Panc1 (cell line): ENCODE results near the gene EEF2. TPM values are rescaled to one million over a fixed set of nuclear protein-coding genes. Genes with fewer than 3 reads are reported as not detected.

Experiments
- ATAC-seq: fragments of 200-7000 bp; cut with Tn5 transposase; 2 replicates; pipeline ENCODE4 v1.9.1; 2020; ENCODE audit warnings: mild to moderate bottlenecking, moderate library complexity
- BruUV-seq: library from RNA; stranded (reverse); fragments of 400-500 nt; replicated peaks from 2 replicates; lab custom pipeline; 2021; lab: Mats Ljungman, UMichigan
- CTCF ChIA-PET: fragments of 300-600 bp; sonication (Branson Sonifier 250); formaldehyde crosslinking; loops from one replicate; lab custom pipeline; 2022; ENCODE audit warnings: antibody characterized with exemption; lab: Charles Lee
- POLR2A ChIA-PET: fragments of 300-600 bp; sonication (Branson Sonifier 250); formaldehyde crosslinking; loops from one replicate; lab custom pipeline; 2022; ENCODE audit warnings: antibody characterized with exemption; lab: Charles Lee
- DNase-seq: peaks from one replicate; pipeline ENCODE4 v3.0.0-alpha.2; 2010; ENCODE audit warnings: low read depth, low spot score
- H3K27ac ChIP-seq: 2 replicates; pipeline ENCODE4 v1.5.1; 2011; ENCODE audit warnings: mild to moderate bottlenecking, low read length, inconsistent platforms
- H3K27me3 ChIP-seq: fragments of 200-500 bp; sonication (Bioruptor generic); 2 replicates; pipeline ENCODE4 v1.6.0; 2014; ENCODE audit warnings: low read length, inconsistent platforms; ENCODE audit not compliant: control insufficient read depth, insufficient read depth
- H3K36me3 ChIP-seq: fragments of 200-500 bp; sonication (Bioruptor generic); 2 replicates; pipeline ENCODE4 v1.5.1; 2014; ENCODE audit warnings: inconsistent platforms, mild to moderate bottlenecking, low read length, moderate library complexity; ENCODE audit not compliant: control insufficient read depth, insufficient read depth
- H3K4me1 ChIP-seq: 2 replicates; pipeline ENCODE4 v1.5.1; 2011; ENCODE audit warnings: inconsistent platforms, mild to moderate bottlenecking, low read length, moderate library complexity; ENCODE audit not compliant: control insufficient read depth, insufficient read depth
- H3K4me3 ChIP-seq, 2 experiments: 2 replicates each; pipeline ENCODE4 v1.5.1; 2011 to 2012; ENCODE audit warnings: low read depth in 2 of 2, low read length in 2 of 2, mild to moderate bottlenecking in 2 of 2, inconsistent platforms in 1 of 2, moderate library complexity in 1 of 2
- H3K9me3 ChIP-seq: fragments of 200-500 bp; sonication (Bioruptor generic); 2 replicates; pipeline ENCODE4 v1.5.1; 2014; ENCODE audit warnings: low read depth, mild to moderate bottlenecking, inconsistent platforms, low read length, moderate library complexity; ENCODE audit not compliant: control insufficient read depth, insufficient read depth
- POLR2AphosphoS5 ChIP-seq: IDR thresholded peaks from 2 replicates; pipeline ENCODE4 v1.6.1; 2012; ENCODE audit warnings: mild to moderate bottlenecking, low read depth, low read length, moderate library complexity
- SIN3A ChIP-seq: IDR thresholded peaks from 2 replicates; pipeline ENCODE4 v1.6.1; 2012; ENCODE audit warnings: low read depth, mild to moderate bottlenecking, low read length, moderate library complexity, borderline replicate concordance; ENCODE audit not compliant: insufficient read depth
- TCF7L2 ChIP-seq: IDR thresholded peaks from 2 replicates; pipeline ENCODE4 v1.6.1; 2011; ENCODE audit warnings: mild to moderate bottlenecking, low read depth, low read length, inconsistent platforms
- in situ Hi-C: cut with HindIII; loops from 2 replicates; pipeline ENCODE4 v1.10.0; 2016; ENCODE audit warnings: low sequenced_read_pairs, low pct_unique_long_range_greater_than_20kb
- intact Hi-C: fragments of 100-400 bp; cut with micrococcal nuclease; formaldehyde crosslinking; loops from one replicate; pipeline ENCODE4 v1.10.0; 2022; ENCODE audit not compliant: unreplicated experiment
- total RNA-seq: library from RNA; stranded (reverse); gene quantifications from one replicate; pipeline ENCODE4 v1.2.1, GENCODE V29; 2021; ENCODE audit not compliant: unreplicated experiment
- TF ChIP-seq, protein P1 (sequence below): fragments of 450-650 bp; IDR thresholded peaks from 2 replicates; pipeline ENCODE4 v1.5.1; 2017; ENCODE audit warnings: mild to moderate bottlenecking
- TF ChIP-seq, protein P2 (sequence below), 2 experiments: IDR thresholded peaks; 2 replicates each; pipeline ENCODE4 v1.6.1; 2011 to 2012; ENCODE audit warnings: low read depth in 2 of 2, control low read depth in 1 of 2, low read length in 1 of 2, mild to moderate bottlenecking in 1 of 2, moderate library complexity in 1 of 2; ENCODE audit not compliant: insufficient read depth in 1 of 2

The EEF2 gene
- total RNA-seq, 1 experiment from 2014 or later, result 1,391 TPM

GRCh38 chr19:3961007-3961406 lies 24.3 kb downstream of the EEF2 start:
- TF ChIP-seq SIN3A (no peak), TCF7L2 (no peak), POLR2AphosphoS5 (no peak)
- TF ChIP-seq, protein P1, sequence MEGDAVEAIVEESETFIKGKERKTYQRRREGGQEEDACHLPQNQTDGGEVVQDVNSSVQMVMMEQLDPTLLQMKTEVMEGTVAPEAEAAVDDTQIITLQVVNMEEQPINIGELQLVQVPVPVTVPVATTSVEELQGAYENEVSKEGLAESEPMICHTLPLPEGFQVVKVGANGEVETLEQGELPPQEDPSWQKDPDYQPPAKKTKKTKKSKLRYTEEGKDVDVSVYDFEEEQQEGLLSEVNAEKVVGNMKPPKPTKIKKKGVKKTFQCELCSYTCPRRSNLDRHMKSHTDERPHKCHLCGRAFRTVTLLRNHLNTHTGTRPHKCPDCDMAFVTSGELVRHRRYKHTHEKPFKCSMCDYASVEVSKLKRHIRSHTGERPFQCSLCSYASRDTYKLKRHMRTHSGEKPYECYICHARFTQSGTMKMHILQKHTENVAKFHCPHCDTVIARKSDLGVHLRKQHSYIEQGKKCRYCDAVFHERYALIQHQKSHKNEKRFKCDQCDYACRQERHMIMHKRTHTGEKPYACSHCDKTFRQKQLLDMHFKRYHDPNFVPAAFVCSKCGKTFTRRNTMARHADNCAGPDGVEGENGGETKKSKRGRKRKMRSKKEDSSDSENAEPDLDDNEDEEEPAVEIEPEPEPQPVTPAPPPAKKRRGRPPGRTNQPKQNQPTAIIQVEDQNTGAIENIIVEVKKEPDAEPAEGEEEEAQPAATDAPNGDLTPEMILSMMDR, result no peak
- TF ChIP-seq, protein P2, sequence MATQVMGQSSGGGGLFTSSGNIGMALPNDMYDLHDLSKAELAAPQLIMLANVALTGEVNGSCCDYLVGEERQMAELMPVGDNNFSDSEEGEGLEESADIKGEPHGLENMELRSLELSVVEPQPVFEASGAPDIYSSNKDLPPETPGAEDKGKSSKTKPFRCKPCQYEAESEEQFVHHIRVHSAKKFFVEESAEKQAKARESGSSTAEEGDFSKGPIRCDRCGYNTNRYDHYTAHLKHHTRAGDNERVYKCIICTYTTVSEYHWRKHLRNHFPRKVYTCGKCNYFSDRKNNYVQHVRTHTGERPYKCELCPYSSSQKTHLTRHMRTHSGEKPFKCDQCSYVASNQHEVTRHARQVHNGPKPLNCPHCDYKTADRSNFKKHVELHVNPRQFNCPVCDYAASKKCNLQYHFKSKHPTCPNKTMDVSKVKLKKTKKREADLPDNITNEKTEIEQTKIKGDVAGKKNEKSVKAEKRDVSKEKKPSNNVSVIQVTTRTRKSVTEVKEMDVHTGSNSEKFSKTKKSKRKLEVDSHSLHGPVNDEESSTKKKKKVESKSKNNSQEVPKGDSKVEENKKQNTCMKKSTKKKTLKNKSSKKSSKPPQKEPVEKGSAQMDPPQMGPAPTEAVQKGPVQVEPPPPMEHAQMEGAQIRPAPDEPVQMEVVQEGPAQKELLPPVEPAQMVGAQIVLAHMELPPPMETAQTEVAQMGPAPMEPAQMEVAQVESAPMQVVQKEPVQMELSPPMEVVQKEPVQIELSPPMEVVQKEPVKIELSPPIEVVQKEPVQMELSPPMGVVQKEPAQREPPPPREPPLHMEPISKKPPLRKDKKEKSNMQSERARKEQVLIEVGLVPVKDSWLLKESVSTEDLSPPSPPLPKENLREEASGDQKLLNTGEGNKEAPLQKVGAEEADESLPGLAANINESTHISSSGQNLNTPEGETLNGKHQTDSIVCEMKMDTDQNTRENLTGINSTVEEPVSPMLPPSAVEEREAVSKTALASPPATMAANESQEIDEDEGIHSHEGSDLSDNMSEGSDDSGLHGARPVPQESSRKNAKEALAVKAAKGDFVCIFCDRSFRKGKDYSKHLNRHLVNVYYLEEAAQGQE (IDR thresholded peaks at IDR 0.05; ENCODE audit: insufficient read depth in 1 of 2, low read depth in 2 of 2, low read length in 1 of 2), result no peak
- ChIA-PET POLR2A (no interaction called here), CTCF (no interaction called here)
- no peak overlapping the region for H3K27ac ChIP-seq
- no peaks in the 10 kb centered on the region for H3K27me3 ChIP-seq
- H3K36me3 ChIP-seq, result peaks cover 3% of the 10 kb centered on the region
- ATAC-seq (no peak), DNase-seq (no peak)
- no TSS peak for BruUV-seq
- H3K4me1 ChIP-seq, result no peaks in the 10 kb centered on the region
- no peaks in the 10 kb centered on the region for H3K9me3 ChIP-seq
- H3K4me3 ChIP-seq, result no peak overlapping the region
- intact Hi-C loops (no loop called here), in situ Hi-C loops (no loop called here)

DNA sequence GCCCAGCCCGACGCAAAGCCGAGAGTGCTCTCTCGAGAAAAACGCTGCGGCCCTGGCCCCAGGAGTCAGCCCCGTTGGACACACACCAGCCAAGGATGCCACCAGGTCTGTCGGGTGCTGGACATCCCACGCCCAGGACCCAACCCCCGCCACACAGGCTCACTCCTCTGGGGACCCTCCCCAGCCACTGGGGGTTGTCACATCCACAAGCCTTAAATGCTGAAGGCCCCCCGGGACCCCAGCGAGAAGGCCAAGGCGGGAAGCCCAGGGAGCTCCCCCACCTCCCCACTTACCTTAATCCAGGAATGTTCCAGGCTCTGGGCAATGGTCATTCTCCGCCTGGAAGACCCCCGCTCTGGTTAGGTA lies 25.5 kb downstream of the EEF2 start:
- Histone ChIP-seq H3K36me3 (peaks cover 3% of the 10 kb centered on the region), H3K27ac (no peak overlapping the region), H3K9me3 (no peaks in the 10 kb centered on the region), H3K4me1 (no peaks in the 10 kb centered on the region), H3K4me3 (no peak overlapping the region), H3K27me3 (no peaks in the 10 kb centered on the region)
- DNase-seq, result no peak
- intact Hi-C loops (no loop called here), in situ Hi-C loops (no loop called here)
- POLR2A ChIA-PET, result no interaction called here
- CTCF ChIA-PET, result no interaction called here
- ATAC-seq, result no peak
- no TSS peak for BruUV-seq
- TF ChIP-seq SIN3A (no peak), POLR2AphosphoS5 (no peak), TCF7L2 (no peak)
- TF ChIP-seq, protein P1, result no peak
- TF ChIP-seq, protein P2 (IDR thresholded peaks at IDR 0.05; ENCODE audit: insufficient read depth in 1 of 2, low read depth in 2 of 2, low read length in 1 of 2), result no peak
